Activated naive CD4-positive, alpha-beta T cell treated with Interleukin-2 at 50 U/mL for 16 hours (primary cell): Measurements from ENCODE around the gene PRF1.
"Not testable (repeated sequence)": the region's sequence is repeated elsewhere in the genome, so short reads cannot be mapped to it uniquely, and the experiment has no call there.

Experiments
- DNase-seq: peaks from one replicate; pipeline ENCODE4 v3.0.0-alpha.2; 2020

Gene PRF1

GRCh38 chr10:70602665-70603448 is at the start of gene PRF1:
TSS of gene PRF1 (minus strand) at chr10:70602741. CDS start at chr10:70600902, 1,839 bp downstream.
- peak; percentile 73 for DNase-seq

- DNase-seq, result no peak
Observed at GRCh38 chr10:70651661-70652060, 49.1 kb upstream of the PRF1 start.

- no peak for DNase-seq
Observed at GRCh38 chr10:70650718-70651117, 48.2 kb upstream of the PRF1 start.

- no peak for DNase-seq
Observed at GRCh38 chr10:70650104-70650503, 47.6 kb upstream of the PRF1 start.

GRCh38 chr10:70649526-70649925 is 47.0 kb upstream of the PRF1 start:
- no peak for DNase-seq

- DNase-seq, result no peak
Observed at GRCh38 chr10:70648427-70648826, 45.9 kb upstream of the PRF1 start.

- DNase-seq, result no peak
Observed at GRCh38 chr10:70647086-70647485, 44.5 kb upstream of the PRF1 start.

GRCh38 chr10:70644959-70645358 is 42.4 kb upstream of the PRF1 start:
- DNase-seq, result not testable (repeated sequence)

- DNase-seq, result not testable (repeated sequence)
Observed at GRCh38 chr10:70643272-70643671, 40.7 kb upstream of the PRF1 start.

GRCh38 chr10:70639640-70640383 is 37.3 kb upstream of the PRF1 start:
- not testable (repeated sequence) for DNase-seq

- DNase-seq, result not testable (repeated sequence)
Observed at GRCh38 chr10:70634515-70634914, 32.0 kb upstream of the PRF1 start.

GRCh38 chr10:70634011-70634410 is 31.5 kb upstream of the PRF1 start:
- no peak for DNase-seq

- DNase-seq, result not testable (repeated sequence)
Observed at GRCh38 chr10:70631735-70632134, 29.2 kb upstream of the PRF1 start.

GRCh38 chr10:70629338-70629737 is 26.8 kb upstream of the PRF1 start:
- DNase-seq, result no peak

- DNase-seq, result no peak
Observed at GRCh38 chr10:70626056-70626455, 23.5 kb upstream of the PRF1 start.

GRCh38 chr10:70622981-70623844 is 20.7 kb upstream of the PRF1 start:
- no peak for DNase-seq

GRCh38 chr10:70622541-70622940 is 20.0 kb upstream of the PRF1 start:
- no peak for DNase-seq

- DNase-seq, result no peak
Observed at GRCh38 chr10:70621503-70622078, 19.1 kb upstream of the PRF1 start.

GRCh38 chr10:70620020-70620289 is 17.4 kb upstream of the PRF1 start:
- DNase-seq, result no peak

GRCh38 chr10:70619271-70620019 is 16.9 kb upstream of the PRF1 start:
- no peak for DNase-seq

GRCh38 chr10:70618663-70619062 is 16.1 kb upstream of the PRF1 start:
- DNase-seq, result no peak
